Left ventricle myocardium inferior (tissue), 1 donor: ENCODE measurements around the gene PXDN. TPM values are rescaled to one million over a fixed set of nuclear protein-coding genes. Genes with fewer than 3 reads are reported as not detected.
A peak's percentile ranks its signal among the peaks of the same experiment; 100 is the strongest.

Experiments used
- DNase-seq: peaks from one replicate; pipeline ENCODE4 v3.0.0-alpha.2; 2020
- H3K27ac ChIP-seq: fragments of 200-600 bp; replicated peaks from 2 replicates; pipeline ENCODE4 v1.8.0; 2021
- H3K27me3 ChIP-seq: fragments of 200-600 bp; 2 replicates; pipeline ENCODE4 v1.8.0; 2021; ENCODE audit warnings: low read depth
- H3K36me3 ChIP-seq: fragments of 200-600 bp; 2 replicates; pipeline ENCODE4 v1.8.0; 2021
- H3K4me1 ChIP-seq: fragments of 200-600 bp; 2 replicates; pipeline ENCODE4 v1.8.0; 2021
- H3K4me3 ChIP-seq: fragments of 200-600 bp; 2 replicates; pipeline ENCODE4 v1.8.0; 2021; ENCODE audit warnings: mild to moderate bottlenecking, moderate library complexity
- H3K9me3 ChIP-seq: fragments of 200-600 bp; replicated peaks from 2 replicates; pipeline ENCODE4 v1.8.0; 2021
- CTCF ChIP-seq: fragments of 200-600 bp; IDR thresholded peaks from 2 replicates; pipeline ENCODE4 v1.8.0; 2021; ENCODE audit warnings: antibody characterized with exemption, mild to moderate bottlenecking, borderline replicate concordance
- intact Hi-C: fragments of 100-400 bp; cut with micrococcal nuclease; formaldehyde crosslinking; loops from one replicate; pipeline ENCODE4 v1.11.0; 2022
- total RNA-seq: library from RNA; stranded (reverse); fragmentation: NEBNext Ultra II Directional; extraction: Animal tissue kit (Norgen Biotek cat#: 25700); gene quantifications from one replicate; pipeline ENCODE4 v1.2.1, GENCODE V29; 2021
- donor health status: DM: no; HTN: yes; CAD: no; lungs with severe emphysema.

Gene PXDN
- total RNA-seq, 1 donor from 2014 or later = 15.7 TPM

- peaks cover 28% of the 10 kb centered on the region for H3K27me3 ChIP-seq
- H3K4me3 ChIP-seq = no peak overlapping the region
- no peaks in the 10 kb centered on the region for H3K4me1 ChIP-seq
- intact Hi-C loops = no loop called here
- H3K27ac ChIP-seq = no peak overlapping the region
- H3K36me3 ChIP-seq = no peaks in the 10 kb centered on the region
- DNase-seq = no peak
- no peaks in the 10 kb centered on the region for H3K9me3 ChIP-seq
- TF ChIP-seq CTCF = no peak
Measured at GRCh38 chr2:1773883-1774282, 29.6 kb upstream of the PXDN start.

GRCh38 chr2:1772471-1773267 lies 28.4 kb upstream of the PXDN start:
- intact Hi-C loops = no loop called here
- H3K27me3 ChIP-seq = peaks cover 21% of the 10 kb centered on the region
- H3K4me1 ChIP-seq = no peaks in the 10 kb centered on the region
- no peaks in the 10 kb centered on the region for H3K9me3 ChIP-seq
- H3K36me3 ChIP-seq = no peaks in the 10 kb centered on the region
- H3K4me3 ChIP-seq = no peak overlapping the region
- H3K27ac ChIP-seq = no peak overlapping the region
- TF ChIP-seq CTCF = no peak
- DNase-seq = no peak

- intact Hi-C loops = no loop called here
- Histone ChIP-seq H3K4me3 (no peak overlapping the region), H3K4me1 (no peaks in the 10 kb centered on the region), H3K36me3 (no peaks in the 10 kb centered on the region), H3K27me3 (peaks cover 22% of the 10 kb centered on the region), H3K27ac (no peak overlapping the region), H3K9me3 (no peaks in the 10 kb centered on the region)
- no peak for DNase-seq
- TF ChIP-seq CTCF = no peak
Measured at GRCh38 chr2:1771626-1772280, 27.4 kb upstream of the PXDN start.

- no peak overlapping the region for H3K4me3 ChIP-seq
- no peaks in the 10 kb centered on the region for H3K9me3 ChIP-seq
- intact Hi-C loops = no loop called here
- peaks cover 13% of the 10 kb centered on the region for H3K27me3 ChIP-seq
- no peak for DNase-seq
- no peak for TF ChIP-seq CTCF
- no peaks in the 10 kb centered on the region for H3K36me3 ChIP-seq
- no peak overlapping the region for H3K27ac ChIP-seq
- H3K4me1 ChIP-seq = no peaks in the 10 kb centered on the region
Measured at GRCh38 chr2:1770566-1771380, 26.5 kb upstream of the PXDN start.

GRCh38 chr2:1769703-1770422 lies 25.5 kb upstream of the PXDN start:
- H3K4me3 ChIP-seq = no peak overlapping the region
- H3K36me3 ChIP-seq = no peaks in the 10 kb centered on the region
- intact Hi-C loops = no loop called here
- H3K9me3 ChIP-seq = no peaks in the 10 kb centered on the region
- TF ChIP-seq CTCF = peak; percentile 81
- H3K27ac ChIP-seq = no peak overlapping the region
- H3K4me1 ChIP-seq = no peaks in the 10 kb centered on the region
- peak; percentile 47 for DNase-seq
- H3K27me3 ChIP-seq = peaks cover 8% of the 10 kb centered on the region
